ENCODE data around the gene ANHX. TPM values are rescaled to one million over a fixed set of nuclear protein-coding genes. Genes with fewer than 3 reads are reported as not detected.

ANHX gene
- total and polyA plus RNA-seq, 2 of the 13 experiments (the other 11 are each of a cell fraction or from before 2014, with no cell fraction given), result not detected

DNA sequence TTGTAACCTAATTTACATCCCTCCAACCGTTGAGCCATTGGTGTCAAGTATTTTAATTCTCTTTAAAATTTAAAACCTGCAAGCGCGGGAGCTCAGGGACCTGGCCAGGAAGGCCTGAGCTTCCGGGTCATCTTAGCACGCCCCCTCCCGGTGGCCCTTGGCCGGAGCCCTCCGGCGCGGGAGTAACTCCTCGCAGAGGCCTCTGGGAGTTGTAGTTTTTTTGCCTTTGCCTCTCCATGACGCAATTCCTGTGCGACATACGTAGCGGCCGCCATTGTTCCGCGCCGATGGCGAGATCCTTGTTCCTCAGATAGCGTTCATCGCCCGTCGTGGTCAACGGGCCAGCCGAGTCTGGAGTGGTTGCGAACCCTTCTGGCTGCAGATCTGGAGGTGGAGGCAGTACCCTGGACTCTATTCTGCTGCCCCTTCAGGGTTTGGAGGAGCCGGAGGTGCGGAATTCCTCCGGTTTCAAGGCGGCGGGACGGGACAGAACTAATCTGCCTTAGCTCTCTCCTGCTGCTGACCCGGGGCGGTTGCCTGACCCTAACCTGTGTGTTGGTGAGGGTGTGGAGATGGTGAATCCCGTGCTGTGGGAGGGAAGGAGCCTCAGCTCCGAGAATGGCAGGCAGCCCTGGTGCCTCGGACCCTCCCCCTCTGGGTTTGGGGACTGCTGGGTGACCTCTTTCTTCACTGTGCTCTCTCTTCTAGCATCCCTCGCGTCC is 54.3 kb downstream of the ANHX start, which contains the start of gene ZNF268 (continued):
- TF ChIP-seq, protein P1, sequence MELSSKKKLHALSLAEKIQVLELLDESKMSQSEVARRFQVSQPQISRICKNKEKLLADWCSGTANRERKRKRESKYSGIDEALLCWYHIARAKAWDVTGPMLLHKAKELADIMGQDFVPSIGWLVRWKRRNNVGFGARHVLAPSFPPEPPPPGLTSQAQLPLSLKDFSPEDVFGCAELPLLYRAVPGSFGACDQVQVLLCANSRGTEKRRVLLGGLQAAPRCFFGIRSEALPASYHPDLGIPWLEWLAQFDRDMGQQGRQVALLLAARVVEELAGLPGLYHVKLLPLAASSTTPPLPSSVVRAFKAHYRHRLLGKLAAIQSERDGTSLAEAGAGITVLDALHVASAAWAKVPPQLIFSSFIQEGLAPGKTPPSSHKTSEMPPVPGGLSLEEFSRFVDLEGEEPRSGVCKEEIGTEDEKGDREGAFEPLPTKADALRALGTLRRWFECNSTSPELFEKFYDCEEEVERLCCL (CRISPR knock-in tag; IDR thresholded peaks at IDR 0.05; ENCODE audit: borderline replicate concordance), result no peak
- no peak for TF ChIP-seq MYNN (CRISPR knock-in tag; IDR thresholded peaks at IDR 0.05; ENCODE audit: low read depth)
- TF ChIP-seq, protein P2, sequence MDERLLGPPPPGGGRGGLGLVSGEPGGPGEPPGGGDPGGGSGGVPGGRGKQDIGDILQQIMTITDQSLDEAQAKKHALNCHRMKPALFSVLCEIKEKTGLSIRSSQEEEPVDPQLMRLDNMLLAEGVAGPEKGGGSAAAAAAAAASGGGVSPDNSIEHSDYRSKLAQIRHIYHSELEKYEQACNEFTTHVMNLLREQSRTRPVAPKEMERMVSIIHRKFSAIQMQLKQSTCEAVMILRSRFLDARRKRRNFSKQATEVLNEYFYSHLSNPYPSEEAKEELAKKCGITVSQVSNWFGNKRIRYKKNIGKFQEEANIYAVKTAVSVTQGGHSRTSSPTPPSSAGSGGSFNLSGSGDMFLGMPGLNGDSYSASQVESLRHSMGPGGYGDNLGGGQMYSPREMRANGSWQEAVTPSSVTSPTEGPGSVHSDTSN (CRISPR knock-in tag; IDR thresholded peaks at IDR 0.05), result no peak
- TF ChIP-seq, protein P3, sequence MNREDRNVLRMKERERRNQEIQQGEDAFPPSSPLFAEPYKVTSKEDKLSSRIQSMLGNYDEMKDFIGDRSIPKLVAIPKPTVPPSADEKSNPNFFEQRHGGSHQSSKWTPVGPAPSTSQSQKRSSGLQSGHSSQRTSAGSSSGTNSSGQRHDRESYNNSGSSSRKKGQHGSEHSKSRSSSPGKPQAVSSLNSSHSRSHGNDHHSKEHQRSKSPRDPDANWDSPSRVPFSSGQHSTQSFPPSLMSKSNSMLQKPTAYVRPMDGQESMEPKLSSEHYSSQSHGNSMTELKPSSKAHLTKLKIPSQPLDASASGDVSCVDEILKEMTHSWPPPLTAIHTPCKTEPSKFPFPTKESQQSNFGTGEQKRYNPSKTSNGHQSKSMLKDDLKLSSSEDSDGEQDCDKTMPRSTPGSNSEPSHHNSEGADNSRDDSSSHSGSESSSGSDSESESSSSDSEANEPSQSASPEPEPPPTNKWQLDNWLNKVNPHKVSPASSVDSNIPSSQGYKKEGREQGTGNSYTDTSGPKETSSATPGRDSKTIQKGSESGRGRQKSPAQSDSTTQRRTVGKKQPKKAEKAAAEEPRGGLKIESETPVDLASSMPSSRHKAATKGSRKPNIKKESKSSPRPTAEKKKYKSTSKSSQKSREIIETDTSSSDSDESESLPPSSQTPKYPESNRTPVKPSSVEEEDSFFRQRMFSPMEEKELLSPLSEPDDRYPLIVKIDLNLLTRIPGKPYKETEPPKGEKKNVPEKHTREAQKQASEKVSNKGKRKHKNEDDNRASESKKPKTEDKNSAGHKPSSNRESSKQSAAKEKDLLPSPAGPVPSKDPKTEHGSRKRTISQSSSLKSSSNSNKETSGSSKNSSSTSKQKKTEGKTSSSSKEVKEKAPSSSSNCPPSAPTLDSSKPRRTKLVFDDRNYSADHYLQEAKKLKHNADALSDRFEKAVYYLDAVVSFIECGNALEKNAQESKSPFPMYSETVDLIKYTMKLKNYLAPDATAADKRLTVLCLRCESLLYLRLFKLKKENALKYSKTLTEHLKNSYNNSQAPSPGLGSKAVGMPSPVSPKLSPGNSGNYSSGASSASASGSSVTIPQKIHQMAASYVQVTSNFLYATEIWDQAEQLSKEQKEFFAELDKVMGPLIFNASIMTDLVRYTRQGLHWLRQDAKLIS (CRISPR knock-in tag; IDR thresholded peaks at IDR 0.05), result no peak
- peak; percentile 55 for TF ChIP-seq HNRNPLL (IDR thresholded peaks at IDR 0.05; ENCODE audit: low read depth, low read length, poor library complexity, severe bottlenecking)
- peak; percentile 88 for TF ChIP-seq SIN3A (IDR thresholded peaks at IDR 0.05; ENCODE audit: borderline replicate concordance, low read depth, low read length)
- TF ChIP-seq HNF4G (IDR thresholded peaks at IDR 0.05; ENCODE audit: borderline replicate concordance, low read depth, low read length), result no peak
- 0 out of 2 replicates have a peak, but pooled peaks have one; percentile 14 for TF ChIP-seq HNF4G (CRISPR knock-in tag; IDR thresholded peaks at IDR 0.05; ENCODE audit: borderline replicate concordance, low read depth)
- no peak for TF ChIP-seq ZNF329 (CRISPR knock-in tag; IDR thresholded peaks at IDR 0.05; ENCODE audit: low read depth)
- no peak for TF ChIP-seq CCDC6 (CRISPR knock-in tag; IDR thresholded peaks at IDR 0.05)
- TF ChIP-seq MTA3 (CRISPR knock-in tag; IDR thresholded peaks at IDR 0.05), result no peak
- TF ChIP-seq CHCHD3 (CRISPR knock-in tag; IDR thresholded peaks at IDR 0.05), result 0 out of 2 replicates have a peak, but pooled peaks have one; percentile 56
- no peak for TF ChIP-seq SOX13 (IDR thresholded peaks at IDR 0.05)
- TF ChIP-seq SOX13 (CRISPR knock-in tag; conservative IDR thresholded peaks at IDR 0.05 in 1 of 2, IDR thresholded peaks at IDR 0.05 in 1 of 2), result peak in 1 of 2 experiments; percentile 55; a peak in 1 of 4 replicates
- peak; percentile 30 for TF ChIP-seq MED1 (CRISPR knock-in tag; IDR thresholded peaks at IDR 0.05)
- no peak for TF ChIP-seq FIP1L1 (IDR thresholded peaks at IDR 0.05; ENCODE audit: borderline replicate concordance, insufficient read depth, low read depth, low read length)
- TF ChIP-seq ZNF263 (CRISPR knock-in tag; IDR thresholded peaks at IDR 0.05), result no peak
- TF ChIP-seq KDM2A (CRISPR knock-in tag; IDR thresholded peaks at IDR 0.05; ENCODE audit: borderline replicate concordance, low read depth), result peak; percentile 96
- TF ChIP-seq NONO (IDR thresholded peaks at IDR 0.05), result no peak
- TF ChIP-seq NONO (CRISPR knock-in tag; conservative IDR thresholded peaks at IDR 0.05), result peak; percentile 74; the same call in 1 of the 2 replicates
- no peak for TF ChIP-seq ZNF672 (CRISPR knock-in tag; IDR thresholded peaks at IDR 0.05)
- no peak for TF ChIP-seq ZNF747 (CRISPR knock-in tag; IDR thresholded peaks at IDR 0.05; ENCODE audit: borderline replicate concordance)
- TF ChIP-seq JUN (CRISPR knock-in tag; IDR thresholded peaks at IDR 0.05), result no peak
- no peak for TF ChIP-seq THYN1 (CRISPR knock-in tag; IDR thresholded peaks at IDR 0.05; ENCODE audit: borderline replicate concordance, low read depth)
- TF ChIP-seq POLR2AphosphoS5 (IDR thresholded peaks at IDR 0.05; ENCODE audit: low read depth, low read length), result peak; percentile 77
